SU-DHL-6 (cell line): ENCODE data around the gene CDC42BPA.

Source experiments
- EZH2phosphoT487 ChIP-seq: fragments of 200-600 bp; sonication (generic), shearing (Covaris generic); conservative IDR thresholded peaks from 2 replicates; pipeline ENCODE4 v1.6.1; 2018; ENCODE audit warnings: mild to moderate bottlenecking, antibody characterized with exemption, low read length, moderate library complexity, mixed read lengths
- TF ChIP-seq, protein P1 (sequence below): fragments of 200-600 bp; sonication (generic); IDR thresholded peaks from one replicate; pipeline ENCODE4 v1.5.1; 2017; ENCODE audit warnings: antibody characterized with exemption, mild to moderate bottlenecking, low read length, moderate library complexity; ENCODE audit not compliant: insufficient read depth, poor library complexity, severe bottlenecking

DNA sequence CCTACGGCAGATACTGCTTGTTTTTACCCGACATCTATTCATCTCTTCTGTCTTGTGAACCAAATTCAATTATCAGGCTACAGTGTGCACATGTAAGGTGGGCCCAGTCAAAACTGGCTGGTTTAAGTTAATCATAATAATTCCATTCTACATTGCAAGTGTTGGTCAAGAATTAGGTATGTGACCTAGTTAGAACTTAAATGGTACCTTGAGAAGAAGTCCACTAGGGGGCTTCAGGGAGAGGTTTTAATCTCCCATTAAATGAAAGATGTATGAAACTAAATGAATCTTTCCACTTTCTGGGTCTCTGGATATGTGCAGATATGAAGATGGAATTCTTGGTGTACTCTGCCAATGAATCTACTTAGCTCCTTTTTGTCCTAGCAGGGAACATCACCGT lies 187.1 kb downstream of the CDC42BPA start:
- TF ChIP-seq, protein P1, sequence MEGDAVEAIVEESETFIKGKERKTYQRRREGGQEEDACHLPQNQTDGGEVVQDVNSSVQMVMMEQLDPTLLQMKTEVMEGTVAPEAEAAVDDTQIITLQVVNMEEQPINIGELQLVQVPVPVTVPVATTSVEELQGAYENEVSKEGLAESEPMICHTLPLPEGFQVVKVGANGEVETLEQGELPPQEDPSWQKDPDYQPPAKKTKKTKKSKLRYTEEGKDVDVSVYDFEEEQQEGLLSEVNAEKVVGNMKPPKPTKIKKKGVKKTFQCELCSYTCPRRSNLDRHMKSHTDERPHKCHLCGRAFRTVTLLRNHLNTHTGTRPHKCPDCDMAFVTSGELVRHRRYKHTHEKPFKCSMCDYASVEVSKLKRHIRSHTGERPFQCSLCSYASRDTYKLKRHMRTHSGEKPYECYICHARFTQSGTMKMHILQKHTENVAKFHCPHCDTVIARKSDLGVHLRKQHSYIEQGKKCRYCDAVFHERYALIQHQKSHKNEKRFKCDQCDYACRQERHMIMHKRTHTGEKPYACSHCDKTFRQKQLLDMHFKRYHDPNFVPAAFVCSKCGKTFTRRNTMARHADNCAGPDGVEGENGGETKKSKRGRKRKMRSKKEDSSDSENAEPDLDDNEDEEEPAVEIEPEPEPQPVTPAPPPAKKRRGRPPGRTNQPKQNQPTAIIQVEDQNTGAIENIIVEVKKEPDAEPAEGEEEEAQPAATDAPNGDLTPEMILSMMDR: peak; percentile 36
- TF ChIP-seq EZH2phosphoT487: no peak
